Gastroesophageal sphincter (tissue), 4 donors: ENCODE measurements around the gene INTU. TPM values are rescaled to one million over a fixed set of nuclear protein-coding genes. Genes with fewer than 3 reads are reported as not detected.

ENCODE experiments used
- ATAC-seq: fragments of 150-250 bp; one replicate; pipeline ENCODE4 v1.9.1; 2016; ENCODE audit warnings: mild to moderate bottlenecking, moderate library complexity
- H3K27ac ChIP-seq, 4 donors: fragments of 200-600 bp; sonication (generic) in 3 of 4; 1 replicate in 3 of 4; 2 replicates in 1 of 4; pipeline ENCODE4 v1.5.1; 2016 to 2019
- H3K27me3 ChIP-seq: fragments of 200-600 bp; sonication (generic); one replicate; pipeline ENCODE4 v1.5.1; 2019
- H3K36me3 ChIP-seq, 2 donors: fragments of 200-600 bp; sonication (generic); one replicate each; pipeline ENCODE4 v1.5.1; 2019; ENCODE audit warnings: control low read depth in 1 of 2
- H3K4me1 ChIP-seq, 3 donors: fragments of 200-600 bp; sonication (generic); 1 replicate in 2 of 3; 2 replicates in 1 of 3; pipeline ENCODE4 v1.5.1; 2016 to 2019; ENCODE audit warnings: control low read depth in 2 of 3
- H3K4me3 ChIP-seq, 2 donors: fragments of 200-600 bp; sonication (generic); one replicate each; pipeline ENCODE4 v1.5.1; 2019; ENCODE audit warnings: mild to moderate bottlenecking in 1 of 2, moderate library complexity in 1 of 2
- H3K9me3 ChIP-seq, 3 donors: fragments of 200-600 bp; sonication (generic); one replicate each; pipeline ENCODE4 v1.5.1; 2017 to 2019; ENCODE audit warnings: control low read depth in 2 of 3
- EP300 ChIP-seq: sonication (generic); formaldehyde crosslinking; IDR thresholded peaks from one replicate; pipeline ENCODE4 v1.6.1; 2017; ENCODE audit warnings: antibody characterized with exemption, mild to moderate bottlenecking
- POLR2A ChIP-seq, 2 donors: fragments of 450-650 bp; IDR thresholded peaks; one replicate each; pipeline ENCODE4 v1.6.1; 2017; ENCODE audit warnings: antibody characterized with exemption in 2 of 2, mild to moderate bottlenecking in 2 of 2, moderate library complexity in 1 of 2
- POLR2AphosphoS5 ChIP-seq: sonication (generic); formaldehyde crosslinking; IDR thresholded peaks from one replicate; pipeline ENCODE4 v1.6.1; 2017; ENCODE audit warnings: antibody characterized with exemption
- WGBS, 2 donors: methylation state at CpG; one replicate each; pipeline ENCODE4 v1.1.5; 2018; ENCODE audit warnings: low coverage in 1 of 2; 5-methylcytosine and 5-hydroxymethylcytosine counted together
- total RNA-seq, 4 donors: library from RNA; depleted of rRNA; stranded (reverse); fragments of >200 nt; gene quantifications; one replicate each; pipeline ENCODE4 v1.1.0, GENCODE V29; 2016
- TF ChIP-seq, protein P1 (sequence below), 4 experiments: fragments of 200-600 bp in 2 of 4; fragments of 450-650 bp in 2 of 4; sonication (generic) in 1 of 4; IDR thresholded peaks; one replicate each; pipeline ENCODE4 v1.5.1; 2017 to 2019; ENCODE audit warnings: antibody characterized with exemption in 4 of 4, mild to moderate bottlenecking in 2 of 4, moderate library complexity in 2 of 4

INTU gene
- total RNA-seq, 4 donors from 2014 or later, result 4.5 to 21.8 (median 14.3) TPM

DNA sequence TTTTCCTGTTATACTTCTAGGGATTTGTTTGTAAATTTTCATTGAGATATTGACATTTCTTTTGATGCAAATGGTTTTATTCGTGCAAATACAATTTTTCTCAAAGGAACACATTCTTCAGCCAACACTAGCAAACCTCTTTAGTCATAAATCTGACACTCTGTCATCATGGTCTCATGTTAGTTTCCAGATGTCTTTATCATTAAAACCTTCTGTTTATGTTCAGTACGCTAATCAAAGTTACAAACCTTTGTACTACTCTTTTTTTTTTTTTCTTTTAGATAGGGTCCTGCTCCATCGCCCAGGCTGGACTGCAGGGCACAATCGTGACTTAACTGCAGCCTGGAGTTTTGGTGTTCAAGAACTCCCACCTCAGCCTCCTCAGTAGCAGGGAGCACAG lies 104.5 kb downstream of the INTU start:
- Histone ChIP-seq H3K36me3 (no peaks in the 10 kb centered on the region), H3K4me1 (no peaks in the 10 kb centered on the region), H3K4me3 (no peak overlapping the region), H3K27ac (no peak overlapping the region), H3K9me3 (no peaks in the 10 kb centered on the region), H3K27me3 (no peaks in the 10 kb centered on the region)
- no peak for ATAC-seq
- 33 to 60% methylated on average over 2 to 4 of the region's 4 CpGs for WGBS, 2 donors
- TF ChIP-seq POLR2A (IDR thresholded peaks at IDR 0.05) (no peak), EP300 (no peak), POLR2AphosphoS5 (no peak)
- TF ChIP-seq, protein P1, sequence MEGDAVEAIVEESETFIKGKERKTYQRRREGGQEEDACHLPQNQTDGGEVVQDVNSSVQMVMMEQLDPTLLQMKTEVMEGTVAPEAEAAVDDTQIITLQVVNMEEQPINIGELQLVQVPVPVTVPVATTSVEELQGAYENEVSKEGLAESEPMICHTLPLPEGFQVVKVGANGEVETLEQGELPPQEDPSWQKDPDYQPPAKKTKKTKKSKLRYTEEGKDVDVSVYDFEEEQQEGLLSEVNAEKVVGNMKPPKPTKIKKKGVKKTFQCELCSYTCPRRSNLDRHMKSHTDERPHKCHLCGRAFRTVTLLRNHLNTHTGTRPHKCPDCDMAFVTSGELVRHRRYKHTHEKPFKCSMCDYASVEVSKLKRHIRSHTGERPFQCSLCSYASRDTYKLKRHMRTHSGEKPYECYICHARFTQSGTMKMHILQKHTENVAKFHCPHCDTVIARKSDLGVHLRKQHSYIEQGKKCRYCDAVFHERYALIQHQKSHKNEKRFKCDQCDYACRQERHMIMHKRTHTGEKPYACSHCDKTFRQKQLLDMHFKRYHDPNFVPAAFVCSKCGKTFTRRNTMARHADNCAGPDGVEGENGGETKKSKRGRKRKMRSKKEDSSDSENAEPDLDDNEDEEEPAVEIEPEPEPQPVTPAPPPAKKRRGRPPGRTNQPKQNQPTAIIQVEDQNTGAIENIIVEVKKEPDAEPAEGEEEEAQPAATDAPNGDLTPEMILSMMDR (IDR thresholded peaks at IDR 0.05), result no peak

DNA sequence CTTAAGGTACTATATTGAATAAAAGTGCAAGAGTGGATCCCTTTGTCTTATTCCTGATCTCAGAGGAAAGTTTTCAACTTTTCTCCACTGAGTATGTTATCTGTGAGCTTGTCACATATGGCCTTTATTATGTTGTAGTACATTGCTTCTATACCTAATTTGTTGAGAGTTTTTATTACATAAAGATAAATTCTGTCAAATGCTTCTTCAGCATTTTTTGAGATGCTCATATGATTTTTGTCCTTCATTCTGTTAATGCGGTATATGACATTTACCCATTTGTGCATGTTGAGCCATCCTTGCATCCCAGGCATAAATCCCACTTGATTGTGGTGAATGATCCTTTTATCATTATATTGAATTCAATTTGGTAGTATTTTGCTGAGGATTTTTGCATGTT lies 108.5 kb downstream of the INTU start:
- 92 to 94% methylated on average over 1 of the region's 1 CpG for WGBS, 2 donors
- no peak for ATAC-seq

DNA sequence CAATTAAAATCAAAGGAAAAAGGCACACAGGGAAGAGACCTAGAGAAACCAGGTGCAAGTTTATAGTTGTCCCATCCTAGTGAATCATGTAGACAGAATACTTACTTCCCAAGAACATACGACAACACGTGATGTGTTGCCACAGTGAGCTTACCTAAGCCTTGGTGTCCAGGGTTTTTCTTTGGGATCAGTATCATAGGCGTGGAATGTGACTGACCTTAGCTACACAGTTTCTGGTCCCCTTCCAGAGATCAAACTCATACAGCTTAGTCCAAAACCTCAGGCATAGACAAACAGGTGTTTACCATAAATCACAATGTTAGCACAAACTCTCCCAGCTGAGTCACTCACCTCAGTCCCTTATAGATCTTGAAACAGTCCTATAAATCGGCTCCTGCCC lies 115.1 kb downstream of the INTU start:
- WGBS, 2 donors, result 93 to 100% methylated on average over 3 of the region's 4 CpGs
- Histone ChIP-seq H3K4me3 (no peak overlapping the region), H3K27ac (no peak overlapping the region), H3K36me3 (no peaks in the 10 kb centered on the region), H3K9me3 (peaks cover 0 to 18% (median 0%) of the 10 kb centered on the region in 3 donors), H3K4me1 (no peaks in the 10 kb centered on the region), H3K27me3 (no peaks in the 10 kb centered on the region)
- TF ChIP-seq, protein P1 (IDR thresholded peaks at IDR 0.05), result no peak
- TF ChIP-seq POLR2A (IDR thresholded peaks at IDR 0.05) (no peak), EP300 (no peak), POLR2AphosphoS5 (no peak)
- ATAC-seq, result no peak

More for the DNA sequence above, 108.5 kb downstream of the INTU start:
- TF ChIP-seq POLR2AphosphoS5, result no peak
- TF ChIP-seq POLR2A (IDR thresholded peaks at IDR 0.05), result no peak
- TF ChIP-seq EP300, result no peak
- TF ChIP-seq, protein P1 (IDR thresholded peaks at IDR 0.05), result no peak
- no peaks in the 10 kb centered on the region for H3K27me3 ChIP-seq
- H3K36me3 ChIP-seq, result no peaks in the 10 kb centered on the region
- no peak overlapping the region for H3K4me3 ChIP-seq
- no peaks in the 10 kb centered on the region for H3K4me1 ChIP-seq
- no peaks in the 10 kb centered on the region for H3K9me3 ChIP-seq
- no peak overlapping the region for H3K27ac ChIP-seq

DNA sequence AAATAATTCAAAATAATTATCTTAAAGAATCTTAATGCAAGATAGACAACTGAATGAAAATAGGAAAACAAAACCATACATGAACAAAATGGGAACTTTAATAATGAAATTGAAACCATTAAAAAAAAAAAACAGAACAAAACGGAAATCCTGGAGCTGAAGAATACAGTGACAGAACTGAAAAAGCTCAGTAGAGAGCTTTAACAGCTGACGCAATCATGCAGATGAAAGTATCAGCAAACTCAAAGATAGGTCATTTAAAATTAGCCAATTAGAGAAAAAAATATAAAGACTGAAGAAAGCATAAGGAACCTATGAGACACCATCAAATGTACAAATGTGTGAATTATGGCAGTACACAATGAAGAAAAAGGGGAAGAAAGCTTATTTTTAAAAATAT lies 116.2 kb downstream of the INTU start:
- peaks cover 0 to 18% (median 0%) of the 10 kb centered on the region in 3 donors for H3K9me3 ChIP-seq
- H3K4me3 ChIP-seq, result no peak overlapping the region
- TF ChIP-seq POLR2AphosphoS5 (no peak), EP300 (no peak), POLR2A (IDR thresholded peaks at IDR 0.05) (no peak)
- TF ChIP-seq, protein P1 (IDR thresholded peaks at IDR 0.05), result no peak
- WGBS, 2 donors, result 90 to 93% methylated on average over 2 of the region's 2 CpGs
- H3K27ac ChIP-seq, result no peak overlapping the region
- no peaks in the 10 kb centered on the region for H3K4me1 ChIP-seq
- H3K36me3 ChIP-seq, result no peaks in the 10 kb centered on the region
- no peaks in the 10 kb centered on the region for H3K27me3 ChIP-seq
- no peak for ATAC-seq

DNA sequence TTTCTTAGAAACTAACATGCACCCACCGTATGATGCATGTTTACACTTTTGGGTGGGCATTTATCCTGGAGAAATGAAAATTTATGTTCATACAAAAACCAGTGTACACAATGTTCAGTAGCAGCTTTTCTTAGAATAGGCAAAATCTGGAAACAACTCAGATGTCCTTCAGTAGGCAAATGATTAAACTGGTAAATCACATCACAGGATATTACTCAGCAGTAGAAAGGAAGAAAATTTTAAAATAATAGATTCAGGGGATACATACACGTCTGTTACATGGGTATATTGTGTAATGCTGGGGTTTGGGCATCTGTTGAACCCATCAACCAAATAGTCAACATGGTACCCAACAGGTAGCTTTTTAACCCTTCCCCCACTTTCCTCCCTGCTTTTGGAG lies 124.1 kb downstream of the INTU start:
- WGBS, 2 donors, result 71 to 77% methylated on average over 2 of the region's 2 CpGs
- peaks cover 0 to 6% (median 0%) of the 10 kb centered on the region in 3 donors for H3K9me3 ChIP-seq
- no peaks in the 10 kb centered on the region for H3K36me3 ChIP-seq
- H3K4me3 ChIP-seq, result no peak overlapping the region
- ATAC-seq, result no peak
- H3K27ac ChIP-seq, result no peak overlapping the region
- TF ChIP-seq, protein P1 (IDR thresholded peaks at IDR 0.05), result no peak
- no peak for TF ChIP-seq EP300
- TF ChIP-seq POLR2A (IDR thresholded peaks at IDR 0.05), result no peak
- TF ChIP-seq POLR2AphosphoS5, result no peak
- H3K27me3 ChIP-seq, result no peaks in the 10 kb centered on the region
- H3K4me1 ChIP-seq, result no peaks in the 10 kb centered on the region
